GM12878 (cell line): ENCODE data around the gene AURKA. TPM values are rescaled to one million over a fixed set of nuclear protein-coding genes. Genes with fewer than 3 reads are reported as not detected.

Experiments used
- ATAC-seq: fragments of 200-7000 bp; cut with Tn5 transposase; 3 replicates; pipeline ENCODE4 v1.9.1; 2020; ENCODE audit warnings: mild to moderate bottlenecking, moderate library complexity
- BruUV-seq: library from RNA; stranded (reverse); fragments of 400-500 nt; replicated peaks from 2 replicates; lab custom pipeline; 2021; lab: Mats Ljungman, UMichigan
- CTCF ChIA-PET: fragments of 300-600 bp; sonication (Branson Sonifier 250); formaldehyde crosslinking; extraction: SDS; loops from one replicate; lab custom pipeline; 2021; ENCODE audit warnings: inconsistent platforms; lab: Yijun Ruan, JAX
- POLR2A ChIA-PET: fragments of 350-600 bp; formaldehyde crosslinking; extraction: SDS; loops from one replicate; lab custom pipeline; 2021; ENCODE audit warnings: inconsistent platforms; lab: Charles Lee
- RAD21 ChIA-PET: fragments of 300-600 bp; sonication (Branson Sonifier 250); formaldehyde crosslinking; loops from one replicate; lab custom pipeline; 2023; ENCODE audit warnings: antibody characterized with exemption; ENCODE audit not compliant: unreplicated experiment; lab: Charles Lee
- SMC1A ChIA-PET: fragments of 300-600 bp; sonication (Branson Sonifier 250); formaldehyde crosslinking; loops from one replicate; lab custom pipeline; 2023; ENCODE audit not compliant: unreplicated experiment, uncharacterized antibody; lab: Charles Lee
- DNase-seq: peaks from one replicate; pipeline ENCODE4 v3.0.0-alpha.2; 2011; ENCODE audit warnings: low read depth, low spot score
- FAIRE-seq: peaks from 3 replicates; lab custom pipeline; 2011; peaks lifted over from hg19 to GRCh38; lab: Jason Lieb, UNC
- H2AFZ ChIP-seq: 2 replicates; pipeline ENCODE4 v1.6.0; 2011; ENCODE audit warnings: low read depth, low read length, control low read depth; ENCODE audit not compliant: control insufficient read depth
- H3K27ac ChIP-seq: 2 replicates; pipeline ENCODE4 v1.5.1; 2011; ENCODE audit warnings: control low read depth; ENCODE audit not compliant: control insufficient read depth, insufficient read depth
- H3K27me3 ChIP-seq, 2 experiments: replicated peaks in 1 of 2; 2 replicates each; pipeline versions ENCODE4 v1.6.0 to v1.6.1; 2011; ENCODE audit warnings: low read length in 1 of 2; ENCODE audit not compliant: control insufficient read depth in 2 of 2, insufficient read depth in 2 of 2
- H3K36me3 ChIP-seq, 2 experiments: 2 replicates each; pipeline ENCODE4 v1.5.1; 2011; ENCODE audit warnings: low read length in 1 of 2; ENCODE audit not compliant: control insufficient read depth in 2 of 2, insufficient read depth in 2 of 2
- H3K4me1 ChIP-seq: 2 replicates; pipeline ENCODE4 v1.6.1; 2011; ENCODE audit warnings: mild to moderate bottlenecking, low read length, moderate library complexity, mixed read lengths; ENCODE audit not compliant: control insufficient read depth, insufficient read depth
- H3K4me2 ChIP-seq: 2 replicates; pipeline ENCODE4 v1.6.0; 2011; ENCODE audit warnings: control low read depth; ENCODE audit not compliant: control insufficient read depth, insufficient read depth
- H3K4me3 ChIP-seq: fragments of 200-600 bp; sonication (generic); 2 replicates; pipeline ENCODE4 v1.5.1; 2016
- H3K79me2 ChIP-seq: 2 replicates; pipeline ENCODE4 v1.6.0; 2011; ENCODE audit warnings: low read length; ENCODE audit not compliant: control insufficient read depth, insufficient read depth
- H3K9ac ChIP-seq: 2 replicates; pipeline ENCODE4 v1.8.0; 2011; ENCODE audit warnings: low read length, control low read depth, mixed read lengths; ENCODE audit not compliant: control insufficient read depth, insufficient read depth
- H3K9me3 ChIP-seq: replicated peaks from 3 replicates; pipeline ENCODE4 v1.5.1; 2011; ENCODE audit warnings: mild to moderate bottlenecking, low read length; ENCODE audit not compliant: control insufficient read depth, insufficient read depth
- H4K20me1 ChIP-seq: 2 replicates; pipeline ENCODE4 v1.6.0; 2011; ENCODE audit not compliant: control insufficient read depth, insufficient read depth
- RAD21 ChIP-seq: IDR thresholded peaks from 2 replicates; pipeline ENCODE4 v1.6.1; 2011; ENCODE audit warnings: mild to moderate bottlenecking, low read depth, low read length, moderate library complexity; ENCODE audit not compliant: insufficient read depth
- RUNX3 ChIP-seq: IDR thresholded peaks from 2 replicates; pipeline ENCODE4 v1.6.1; 2012; ENCODE audit warnings: low read length, inconsistent platforms
- SIN3A ChIP-seq: IDR thresholded peaks from 2 replicates; pipeline ENCODE4 v1.6.1; 2012; ENCODE audit warnings: low read depth, low read length, improper control_type of control experiment
- SMC3 ChIP-seq: IDR thresholded peaks from 2 replicates; pipeline ENCODE4 v1.6.1; 2011; ENCODE audit warnings: low read length, improper control_type of control experiment, borderline replicate concordance
- YY1 ChIP-seq: IDR thresholded peaks from 2 replicates; pipeline ENCODE4 v1.6.1; 2011; ENCODE audit warnings: low read depth, mild to moderate bottlenecking, low read length
- ZNF622 ChIP-seq: fragments of 450-650 bp; IDR thresholded peaks from 2 replicates; pipeline ENCODE4 v1.6.1; 2017; ENCODE audit warnings: mild to moderate bottlenecking, inconsistent platforms
- in situ Hi-C: fragments of 300-500 bp; cut with MboI; formaldehyde crosslinking; loops from 9 replicates; pipeline ENCODE4 v1.14.3; 2018; ENCODE audit warnings: mixed read lengths
- intact Hi-C: fragments of 100-400 bp; cut with micrococcal nuclease; formaldehyde crosslinking; loops from one replicate; pipeline ENCODE4 v1.14.2; 2022; ENCODE audit not compliant: unreplicated experiment
- polyA plus RNA-seq, 11 experiments: library from polyadenylated mRNA; depleted of rRNA in 4 of 11; unstranded in 6 of 11; stranded (reverse) in 5 of 11; fragments of >200 nt; fragmentation: Nextera tagmentation in 4 of 11; fragmentation: Illumina TruSeq in 1 of 11; extraction: Ambion mirVana in 4 of 11; extraction: Trizol in 1 of 11; gene quantifications; 1 replicate in 1 of 11; 2 replicates in 10 of 11; pipeline versions ENCODE4 v1.2.1 to v1.2.3, GENCODE V29; 2011 to 2016; ENCODE audit warnings: inconsistent platforms in 2 of 11, missing spikeins in 2 of 11, low read depth in 1 of 11
- total RNA-seq, 4 experiments: library from RNA; depleted of rRNA in 3 of 4; stranded (reverse); fragments of >200 nt in 3 of 4; fragmentation: Illumina TruSeq in 1 of 4; extraction: Trizol in 1 of 4; gene quantifications; 2 replicates each; pipeline versions ENCODE4 v1.2.1 to v1.2.3, GENCODE V29; 2013 to 2021
- TF ChIP-seq, protein P1 (sequence below), 3 experiments: IDR thresholded peaks in 2 of 3; conservative IDR thresholded peaks in 1 of 3; 2 replicates each; pipeline ENCODE4 v1.5.1; 2011; ENCODE audit warnings: low read depth in 3 of 3, low read length in 3 of 3, mild to moderate bottlenecking in 3 of 3, control low read depth in 2 of 3, moderate library complexity in 2 of 3, inconsistent platforms in 1 of 3, mixed read lengths in 1 of 3; ENCODE audit not compliant: control insufficient read depth in 2 of 3, insufficient read depth in 1 of 3; ENCODE audit errors: extremely low read depth in 1 of 3
- TF ChIP-seq, protein P2 (sequence below): fragments of 450-650 bp; IDR thresholded peaks from 2 replicates; pipeline ENCODE4 v1.6.1; 2016; ENCODE audit warnings: mild to moderate bottlenecking

The AURKA gene
- total and polyA plus RNA-seq, 10 of the 15 experiments (the other 5 are each of a cell fraction or from before 2014, with no cell fraction given): 57.3 to 122 (median 73.4) TPM

DNA sequence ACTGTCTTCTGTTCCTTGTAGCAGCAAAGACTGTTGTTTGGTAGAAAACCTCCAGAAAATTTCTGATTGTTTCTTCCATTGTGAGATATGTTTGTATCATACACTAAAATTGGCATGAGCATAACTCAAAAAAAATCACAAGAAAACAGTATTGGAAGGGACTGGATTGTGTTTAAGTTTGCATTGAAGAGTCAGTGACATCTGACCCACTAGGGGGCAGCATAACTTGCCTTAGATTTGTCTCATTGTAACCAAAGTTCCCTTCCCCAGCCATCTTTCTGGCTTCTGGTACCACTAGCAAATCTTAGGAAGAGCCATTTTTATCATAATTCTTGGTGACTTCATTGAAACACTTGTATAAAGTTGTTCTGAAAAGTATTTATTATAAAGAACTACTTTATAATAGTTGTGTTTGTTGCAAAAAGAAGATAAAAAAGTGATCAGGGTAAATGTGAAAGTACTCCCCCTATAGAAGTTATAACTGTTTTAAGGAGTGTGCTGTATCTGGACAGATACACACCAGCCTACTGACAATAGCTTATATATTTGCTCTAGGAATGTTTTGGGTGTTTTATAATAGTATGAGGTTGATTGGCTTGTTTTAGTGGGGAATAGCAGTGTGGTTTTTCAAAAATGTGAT is 8.1 kb upstream of the AURKA start:
- in situ Hi-C loops (no loop called here), intact Hi-C loops (loop anchor here (1.0 to 2.0 kb wide), 3 partner anchors 68 to 177 kb away; partner anchors contain the start of gene RTF2)
- SMC1A ChIA-PET: interaction anchor here (0.6 to 1.5 kb wide), 4 partner anchors 12 to 177 kb away, joined by 3 to 5 read pairs (median 3); partner anchors contain the start of gene CASS4
- Histone ChIP-seq H3K27me3 (no peaks in the 10 kb centered on the region), H2AFZ (no peak overlapping the region), H3K4me1 (no peaks in the 10 kb centered on the region), H3K36me3 (peaks cover 14 to 42% of the 10 kb centered on the region in 2 experiments), H4K20me1 (no peaks in the 10 kb centered on the region), H3K9ac (no peak overlapping the region), H3K27ac (no peak overlapping the region), H3K4me2 (peak overlapping the region; percentile 31; the same call in 1 of the 2 replicates), H3K4me3 (no peak overlapping the region), H3K79me2 (peaks cover 5% of the 10 kb centered on the region), H3K9me3 (no peaks in the 10 kb centered on the region)
- CTCF ChIA-PET: interaction anchor here (0.6 to 2.4 kb wide), 6 partner anchors 9 to 151 kb away, joined by 3 to 10 read pairs (median 6); partner anchors contain the start of genes AURKA, CASS4 and CSTF1
- POLR2A ChIA-PET: no interaction called here
- peak; percentile 31 for DNase-seq
- TF ChIP-seq YY1: peak; percentile 66; the same call in 1 of the 2 replicates
- TF ChIP-seq SIN3A: no peak
- peak; percentile 78 for TF ChIP-seq RAD21
- TF ChIP-seq, protein P1, sequence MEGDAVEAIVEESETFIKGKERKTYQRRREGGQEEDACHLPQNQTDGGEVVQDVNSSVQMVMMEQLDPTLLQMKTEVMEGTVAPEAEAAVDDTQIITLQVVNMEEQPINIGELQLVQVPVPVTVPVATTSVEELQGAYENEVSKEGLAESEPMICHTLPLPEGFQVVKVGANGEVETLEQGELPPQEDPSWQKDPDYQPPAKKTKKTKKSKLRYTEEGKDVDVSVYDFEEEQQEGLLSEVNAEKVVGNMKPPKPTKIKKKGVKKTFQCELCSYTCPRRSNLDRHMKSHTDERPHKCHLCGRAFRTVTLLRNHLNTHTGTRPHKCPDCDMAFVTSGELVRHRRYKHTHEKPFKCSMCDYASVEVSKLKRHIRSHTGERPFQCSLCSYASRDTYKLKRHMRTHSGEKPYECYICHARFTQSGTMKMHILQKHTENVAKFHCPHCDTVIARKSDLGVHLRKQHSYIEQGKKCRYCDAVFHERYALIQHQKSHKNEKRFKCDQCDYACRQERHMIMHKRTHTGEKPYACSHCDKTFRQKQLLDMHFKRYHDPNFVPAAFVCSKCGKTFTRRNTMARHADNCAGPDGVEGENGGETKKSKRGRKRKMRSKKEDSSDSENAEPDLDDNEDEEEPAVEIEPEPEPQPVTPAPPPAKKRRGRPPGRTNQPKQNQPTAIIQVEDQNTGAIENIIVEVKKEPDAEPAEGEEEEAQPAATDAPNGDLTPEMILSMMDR (IDR thresholded peaks at IDR 0.05 in 2 of 3, conservative IDR thresholded peaks at IDR 0.05 in 1 of 3; ENCODE audit: control insufficient read depth in 2 of 3, extremely low read depth in 1 of 3, insufficient read depth in 1 of 3, low read depth in 3 of 3, low read length in 3 of 3): peak; percentile 75 to 81 (median 78)
- TF ChIP-seq RUNX3: 0 out of 2 replicates have a peak, but pooled peaks have one; percentile 9
- TF ChIP-seq ZNF622: no peak
- TF ChIP-seq, protein P2, sequence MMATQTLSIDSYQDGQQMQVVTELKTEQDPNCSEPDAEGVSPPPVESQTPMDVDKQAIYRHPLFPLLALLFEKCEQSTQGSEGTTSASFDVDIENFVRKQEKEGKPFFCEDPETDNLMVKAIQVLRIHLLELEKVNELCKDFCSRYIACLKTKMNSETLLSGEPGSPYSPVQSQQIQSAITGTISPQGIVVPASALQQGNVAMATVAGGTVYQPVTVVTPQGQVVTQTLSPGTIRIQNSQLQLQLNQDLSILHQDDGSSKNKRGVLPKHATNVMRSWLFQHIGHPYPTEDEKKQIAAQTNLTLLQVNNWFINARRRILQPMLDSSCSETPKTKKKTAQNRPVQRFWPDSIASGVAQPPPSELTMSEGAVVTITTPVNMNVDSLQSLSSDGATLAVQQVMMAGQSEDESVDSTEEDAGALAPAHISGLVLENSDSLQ: 0 out of 2 replicates have a peak, but pooled peaks have one; percentile 19
- peak; percentile 82 for TF ChIP-seq SMC3
- ATAC-seq: peak; percentile 94
- BruUV-seq: no TSS peak
- RAD21 ChIA-PET: interaction anchor here (1.0 to 2.4 kb wide), 2 partner anchors 13 to 150 kb away, joined by 3 to 5 read pairs; no protein-coding TSS in a partner anchor
- FAIRE-seq: peak; percentile 93
